Cardiac fibroblast (primary cell): ENCODE results near the gene ARID3B.
"Not testable (repeated sequence)": the region's sequence is repeated elsewhere in the genome, so short reads cannot be mapped to it uniquely, and the experiment has no call there.

Source experiments
- DNase-seq, 2 donors: peaks; one replicate each; pipeline versions ENCODE4 v3.0.0 to v3.0.0-alpha.2; 2010; ENCODE audit warnings: low read depth in 2 of 2
- H3K4me3 ChIP-seq, 2 donors: replicated peaks in 1 of 2; 1 replicate in 1 of 2; 2 replicates in 1 of 2; pipeline ENCODE4 v1.5.1; 2011; ENCODE audit warnings: low read depth in 2 of 2, low read length in 2 of 2, mild to moderate bottlenecking in 2 of 2, moderate library complexity in 1 of 2
- CTCF ChIP-seq: IDR thresholded peaks from one replicate; pipeline ENCODE4 v1.5.1; 2011; ENCODE audit warnings: low read depth, mild to moderate bottlenecking, low read length, inconsistent platforms

ARID3B gene

GRCh38 chr15:74592222-74592621 is 51.2 kb downstream of the ARID3B start:
- no peak for DNase-seq
- TF ChIP-seq CTCF = no peak
- H3K4me3 ChIP-seq = no peak overlapping the region

DNA sequence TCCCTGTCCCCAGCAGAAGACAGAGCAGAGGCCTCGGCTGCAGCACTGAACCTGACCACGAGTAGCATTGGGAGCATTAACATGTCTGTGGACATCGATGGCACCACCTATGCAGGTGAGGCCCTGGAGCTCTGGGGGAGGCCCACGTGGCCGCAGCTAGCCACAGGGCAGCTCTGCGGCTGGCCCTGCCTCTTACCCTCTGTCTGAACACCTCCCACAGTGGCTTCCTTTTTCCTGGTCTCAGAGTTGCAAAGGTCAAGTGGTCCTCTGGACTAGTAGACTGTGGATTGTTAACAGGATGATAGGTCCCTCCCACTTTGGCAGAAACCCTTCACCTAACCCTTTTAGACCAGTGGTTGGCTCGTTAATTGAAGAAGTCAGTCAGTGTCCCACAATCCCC is 52.1 kb downstream of the ARID3B start:
- no peak for TF ChIP-seq CTCF
- H3K4me3 ChIP-seq = no peak overlapping the region
- DNase-seq = no peak

DNA sequence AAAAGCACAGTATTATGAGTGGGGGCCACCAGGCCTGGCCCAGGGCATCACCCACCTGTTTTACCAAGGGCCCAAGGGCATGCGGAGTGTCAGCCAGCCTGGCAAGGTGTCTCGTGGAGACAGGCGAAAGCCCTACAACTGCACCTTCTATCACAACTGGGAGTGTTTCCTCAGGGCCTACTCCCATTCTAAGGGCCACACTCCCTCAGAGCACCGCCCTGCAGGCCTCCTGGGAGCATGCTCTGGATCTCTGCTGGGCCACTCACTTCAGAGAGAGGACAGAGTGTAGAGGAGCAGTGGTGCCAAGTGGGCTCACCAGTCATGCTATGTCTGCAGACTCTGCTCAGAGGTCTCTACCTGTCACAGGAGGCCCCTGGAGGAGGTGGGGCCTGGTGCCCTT is 53.4 kb downstream of the ARID3B start:
- no peak for DNase-seq
- H3K4me3 ChIP-seq = no peak overlapping the region
- no peak for TF ChIP-seq CTCF

- no peak for TF ChIP-seq CTCF
- no peak overlapping the region for H3K4me3 ChIP-seq
Observed at GRCh38 chr15:74595271-74595670, 54.3 kb downstream of the ARID3B start.

DNA sequence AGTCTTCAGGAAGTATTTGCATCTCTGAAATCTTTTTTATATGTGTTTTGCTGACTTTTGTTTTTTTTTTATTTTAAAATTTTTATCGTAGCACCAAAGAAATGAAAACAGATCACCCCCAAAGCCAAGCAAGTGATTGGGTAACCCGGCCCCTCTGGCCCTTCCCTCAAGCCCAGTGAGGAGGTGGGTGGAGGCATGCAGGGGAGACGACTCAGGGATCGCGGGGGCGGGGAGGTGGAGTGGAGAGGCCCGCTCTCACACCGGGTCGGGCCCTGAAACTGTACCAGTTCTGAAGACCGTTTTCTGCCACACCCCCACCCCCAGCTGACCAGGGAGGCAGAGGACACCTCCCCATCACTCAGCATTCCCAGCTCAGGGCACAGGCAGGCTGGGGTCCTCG is 55.7 kb downstream of the ARID3B start:
- DNase-seq, H3K4me3 ChIP-seq: not testable (repeated sequence)

More at GRCh38 chr15:74595271-74595670, 54.3 kb downstream of the ARID3B start:
- no peak for DNase-seq

- DNase-seq, H3K4me3 ChIP-seq: not testable (repeated sequence)
Observed at GRCh38 chr15:74597146-74597705, 56.2 kb downstream of the ARID3B start.

DNA sequence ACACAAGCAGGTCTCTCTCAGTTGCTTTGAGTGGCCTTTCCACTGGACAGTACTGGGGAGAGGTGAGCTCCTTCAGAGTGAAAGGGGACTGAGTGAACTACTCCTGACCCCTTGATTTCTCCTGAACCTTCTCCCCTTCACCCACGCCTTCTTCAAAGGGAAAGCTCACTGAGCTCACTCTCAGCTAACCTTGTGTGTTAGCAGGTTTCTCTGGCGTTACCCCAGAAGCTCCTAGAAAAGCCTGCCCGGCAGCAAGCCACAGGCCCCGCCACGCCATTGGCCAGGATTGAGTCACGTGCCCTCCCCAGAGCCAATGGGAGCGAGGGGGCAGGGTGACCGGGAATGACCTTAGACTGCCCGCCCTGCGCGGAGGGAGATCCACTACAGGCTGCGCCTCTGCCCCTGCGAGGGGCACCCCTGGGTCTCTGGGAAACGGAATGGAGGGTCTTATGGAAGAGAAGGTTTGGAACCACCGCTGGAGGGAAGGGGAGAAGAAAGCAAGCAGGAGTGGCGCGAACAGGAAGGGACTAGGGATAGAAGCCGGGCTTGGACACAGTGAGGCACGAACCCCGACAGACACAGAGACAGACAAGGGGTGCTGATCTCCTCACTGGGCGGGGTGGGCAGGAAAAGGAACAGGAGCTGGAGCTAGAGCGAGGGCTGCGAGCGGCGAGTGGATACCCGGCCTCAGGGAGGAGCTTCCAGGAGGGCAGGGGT is 57.3 kb downstream of the ARID3B start:
- H3K4me3 ChIP-seq = peak overlapping the region; percentile 63 to 66
- no peak for TF ChIP-seq CTCF
- peak; percentile 84 to 89 for DNase-seq

GRCh38 chr15:74599156-74599555 is 58.1 kb downstream of the ARID3B start:
- no peak for DNase-seq
- H3K4me3 ChIP-seq = peak overlapping the region; percentile 63 to 66

More at GRCh38 chr15:74599156-74599555, 58.1 kb downstream of the ARID3B start:
- TF ChIP-seq CTCF = no peak
